Measurements from ENCODE around the gene VPS51. TPM values are rescaled to one million over a fixed set of nuclear protein-coding genes. Genes with fewer than 3 reads are reported as not detected.

Gene VPS51
- total RNA-seq, 1 donor from 2014 or later = 94.9 TPM

GRCh38 chr11:65066315-65066714 is 29.7 kb upstream of the VPS51 start:
- intact Hi-C loops (cut with DNase I) = no loop called here
- Histone ChIP-seq H3K36me3 (no peaks in the 10 kb centered on the region), H3K9me3 (no peaks in the 10 kb centered on the region), H3K4me1 (no peaks in the 10 kb centered on the region), H3K4me3 (no peak overlapping the region), H3K27me3 (ENCODE audit: low read depth) (no peaks in the 10 kb centered on the region), H3K27ac (no peak overlapping the region)
- no peak for ATAC-seq
- DNase-seq = no peak
- TF ChIP-seq CTCF (IDR thresholded peaks at IDR 0.05) = no peak

- Histone ChIP-seq H3K4me3 (no peak overlapping the region), H3K36me3 (no peaks in the 10 kb centered on the region), H3K27ac (no peak overlapping the region), H3K9me3 (no peaks in the 10 kb centered on the region), H3K27me3 (ENCODE audit: low read depth) (no peaks in the 10 kb centered on the region), H3K4me1 (no peaks in the 10 kb centered on the region)
- intact Hi-C loops (cut with DNase I) = no loop called here
- TF ChIP-seq CTCF (IDR thresholded peaks at IDR 0.05) = no peak
- DNase-seq (no peak), ATAC-seq (no peak)
Observed at GRCh38 chr11:65066805-65067291, 29.2 kb upstream of the VPS51 start.

- H3K4me1 ChIP-seq = no peaks in the 10 kb centered on the region
- no peak overlapping the region for H3K27ac ChIP-seq
- no peaks in the 10 kb centered on the region for H3K27me3 ChIP-seq (ENCODE audit: low read depth)
- DNase-seq = no peak
- intact Hi-C loops (cut with DNase I) = no loop called here
- ATAC-seq = no peak
- H3K9me3 ChIP-seq = no peaks in the 10 kb centered on the region
- no peaks in the 10 kb centered on the region for H3K36me3 ChIP-seq
- TF ChIP-seq CTCF (IDR thresholded peaks at IDR 0.05) = no peak
- no peak overlapping the region for H3K4me3 ChIP-seq
Observed at GRCh38 chr11:65067446-65067845, 28.6 kb upstream of the VPS51 start.

- H3K27ac ChIP-seq = no peak overlapping the region
- no peak for TF ChIP-seq CTCF (IDR thresholded peaks at IDR 0.05)
- ATAC-seq = no peak
- H3K9me3 ChIP-seq = no peaks in the 10 kb centered on the region
- H3K27me3 ChIP-seq (ENCODE audit: low read depth) = no peaks in the 10 kb centered on the region
- no peaks in the 10 kb centered on the region for H3K4me1 ChIP-seq
- no peak for DNase-seq
- H3K4me3 ChIP-seq = no peak overlapping the region
- no peaks in the 10 kb centered on the region for H3K36me3 ChIP-seq
- intact Hi-C loops (cut with DNase I) = no loop called here
Observed at GRCh38 chr11:65069217-65069616, 26.8 kb upstream of the VPS51 start.

GRCh38 chr11:65071907-65072630 is 23.9 kb upstream of the VPS51 start:
- Histone ChIP-seq H3K27me3 (ENCODE audit: low read depth) (no peaks in the 10 kb centered on the region), H3K27ac (no peak overlapping the region), H3K36me3 (no peaks in the 10 kb centered on the region), H3K4me3 (no peak overlapping the region), H3K9me3 (no peaks in the 10 kb centered on the region), H3K4me1 (no peaks in the 10 kb centered on the region)
- DNase-seq (no peak), ATAC-seq (no peak)
- TF ChIP-seq CTCF (IDR thresholded peaks at IDR 0.05) = no peak
- intact Hi-C loops (cut with DNase I) = no loop called here

Data from lower lobe of right lung (tissue), 2 donors.